ENCODE data around the gene ELMO1. TPM values are rescaled to one million over a fixed set of nuclear protein-coding genes. Genes with fewer than 3 reads are reported as not detected.
A peak's percentile ranks its signal among the peaks of the same experiment; 100 is the strongest.

ELMO1 gene
- total RNA-seq, 2 experiments from 2014 or later, result 129 to 137 TPM

DNA sequence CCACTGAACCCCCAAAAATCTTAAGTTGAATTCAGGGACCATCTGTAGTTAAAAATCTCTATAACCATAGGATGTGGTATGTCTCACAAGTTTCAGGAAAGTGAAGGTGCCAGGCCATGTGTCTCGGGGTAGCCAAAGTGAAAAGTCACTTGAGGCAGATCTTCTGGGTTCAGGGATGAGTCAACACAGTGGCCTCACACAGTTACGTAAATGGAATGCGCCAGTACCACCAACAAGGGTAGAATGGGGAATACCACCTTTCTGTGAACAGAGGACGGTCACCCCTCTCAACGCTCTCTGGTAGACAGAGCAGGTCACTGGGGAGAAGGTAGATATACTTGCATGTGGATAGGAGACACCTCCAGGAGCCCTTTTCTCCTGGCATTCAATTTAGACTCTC lies 71.4 kb downstream of the ELMO1 start:
- peak overlapping the region; percentile 66 for H3K27ac Mint-ChIP-seq
- CTCF ChIA-PET, result interaction anchor here (1.0 kb wide), 2 partner anchors 9 to 115 kb away, joined by 3 read pairs; no protein-coding TSS in a partner anchor
- peak; percentile 58 for DNase-seq

DNA sequence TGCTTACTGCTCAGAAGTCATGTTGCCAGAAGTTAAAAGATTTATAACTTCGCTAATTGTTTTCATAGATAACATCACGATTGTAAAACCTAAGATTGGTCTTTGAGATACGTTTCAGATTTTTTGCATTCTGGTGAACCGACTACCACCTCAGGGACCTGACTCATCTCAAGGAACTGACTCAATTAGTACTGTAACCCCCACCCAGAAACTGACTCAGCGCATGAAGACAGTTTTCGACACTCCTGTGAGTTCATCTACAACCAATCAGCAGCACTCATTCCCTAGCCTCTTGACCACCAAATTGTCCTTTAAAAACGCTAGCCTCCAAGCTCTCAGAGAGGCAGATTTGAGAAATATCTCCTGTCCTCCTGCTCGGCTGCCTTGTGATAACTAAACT lies 72.3 kb downstream of the ELMO1 start:
- intact Hi-C loops (cut with micrococcal nuclease), result loop anchor here (1.0 kb wide), 2 partner anchors 11 to 32 kb away; no protein-coding TSS in a partner anchor
- Mint-ChIP-seq H3K27ac (peak overlapping the region; percentile 65), H3K36me3 (ENCODE audit: low read depth) (peaks cover 32% of the 10 kb centered on the region), H3K9me3 (peaks cover 15% of the 10 kb centered on the region), H3K27me3 (ENCODE audit: low read depth) (no peaks in the 10 kb centered on the region), H3K4me1 (ENCODE audit: low read depth) (peaks cover 68% of the 10 kb centered on the region), H3K4me3 (no peak overlapping the region)
- peak; percentile 69 for DNase-seq
- CTCF ChIA-PET, result interaction anchor here (1.0 kb wide), 2 partner anchors 10 to 116 kb away, joined by 3 read pairs; no protein-coding TSS in a partner anchor

More for the DNA sequence above, 71.4 kb downstream of the ELMO1 start:
- Mint-ChIP-seq H3K27me3 (ENCODE audit: low read depth) (no peaks in the 10 kb centered on the region), H3K4me3 (no peak overlapping the region), H3K4me1 (ENCODE audit: low read depth) (peaks cover 60% of the 10 kb centered on the region), H3K36me3 (ENCODE audit: low read depth) (peaks cover 32% of the 10 kb centered on the region), H3K9me3 (peaks cover 15% of the 10 kb centered on the region)
- intact Hi-C loops (cut with micrococcal nuclease), result loop anchor here (1.0 kb wide), 1 partner anchor 24 kb away; no protein-coding TSS in a partner anchor

DNA sequence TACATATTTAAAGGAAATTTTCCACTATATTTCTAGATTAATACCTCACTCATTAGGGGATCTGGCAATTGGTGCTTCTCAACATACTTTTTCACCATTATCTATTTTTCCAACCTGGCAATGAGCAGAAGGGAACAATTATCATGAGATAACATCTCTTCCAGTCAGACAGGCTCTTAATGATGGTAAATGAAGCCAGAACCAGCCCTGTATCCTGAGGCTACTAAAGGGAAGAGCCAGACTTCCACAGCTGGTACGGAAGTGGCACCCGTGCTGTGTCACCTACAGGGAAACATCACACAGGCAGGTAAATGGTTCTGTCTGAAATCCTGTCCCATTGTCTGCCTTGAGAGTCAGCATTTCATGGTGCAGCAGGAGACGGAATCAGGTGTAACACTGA lies 75.9 kb downstream of the ELMO1 start:
- H3K9me3 Mint-ChIP-seq, result peaks cover 11% of the 10 kb centered on the region
- intact Hi-C loops (cut with micrococcal nuclease), result no loop called here
- H3K36me3 Mint-ChIP-seq (ENCODE audit: low read depth), result peaks cover 17% of the 10 kb centered on the region
- CTCF ChIA-PET, result no interaction called here
- H3K4me1 Mint-ChIP-seq (ENCODE audit: low read depth), result peaks cover 71% of the 10 kb centered on the region
- H3K27ac Mint-ChIP-seq, result peak overlapping the region; percentile 14
- no peak for DNase-seq
- H3K27me3 Mint-ChIP-seq (ENCODE audit: low read depth), result no peaks in the 10 kb centered on the region
- H3K4me3 Mint-ChIP-seq, result no peak overlapping the region

DNA sequence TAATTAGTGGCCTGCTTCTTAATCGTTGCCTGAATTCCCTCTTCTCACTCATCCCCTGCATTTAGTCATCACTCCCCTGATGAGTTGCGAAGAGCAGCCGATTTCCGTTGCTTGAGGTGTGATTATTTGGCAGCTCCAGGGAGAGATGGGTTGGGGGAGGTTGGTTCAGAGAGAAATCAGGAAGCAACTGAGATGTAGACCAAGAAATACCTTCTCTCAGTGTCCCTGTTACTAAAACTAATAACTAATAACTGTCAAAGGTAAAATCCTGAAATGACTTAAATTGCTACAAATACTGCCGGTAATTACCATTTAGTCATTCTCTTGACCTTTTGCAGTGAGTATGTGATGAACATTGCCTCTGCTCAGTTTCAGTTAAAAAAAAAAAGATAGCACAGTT lies 76.9 kb downstream of the ELMO1 start:
- DNase-seq, result peak; percentile 54
- CTCF ChIA-PET, result interaction anchor here (0.5 to 1.0 kb wide), 2 partner anchors 13 to 18 kb away, joined by 3 to 4 read pairs; no protein-coding TSS in a partner anchor
- Mint-ChIP-seq H3K36me3 (ENCODE audit: low read depth) (peaks cover 16% of the 10 kb centered on the region), H3K27me3 (ENCODE audit: low read depth) (no peaks in the 10 kb centered on the region), H3K27ac (peak overlapping the region; percentile 81), H3K9me3 (peaks cover 12% of the 10 kb centered on the region), H3K4me1 (ENCODE audit: low read depth) (peaks cover 70% of the 10 kb centered on the region), H3K4me3 (no peak overlapping the region)
- intact Hi-C loops (cut with micrococcal nuclease), result loop anchor here (1.0 kb wide), 1 partner anchor 8 kb away; no protein-coding TSS in a partner anchor

DNA sequence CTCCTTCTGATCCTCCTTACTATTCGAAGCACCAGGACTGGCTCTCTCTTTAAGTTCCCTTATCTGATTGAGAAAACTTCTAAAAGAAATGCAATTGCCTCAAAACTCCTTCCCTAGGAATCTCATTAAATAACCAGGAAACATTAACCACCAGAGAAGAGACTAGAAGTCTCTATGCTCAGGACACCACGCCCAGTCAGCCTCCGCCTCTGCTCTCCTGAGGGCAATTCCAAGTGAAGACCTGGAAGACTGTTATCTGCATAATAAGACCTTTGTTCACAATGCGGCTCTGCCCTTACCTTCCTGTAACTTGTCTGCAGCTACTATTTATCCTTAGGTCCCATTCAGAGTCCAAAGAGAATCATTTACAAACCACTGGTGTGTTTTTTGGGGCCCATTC lies 78.8 kb downstream of the ELMO1 start:
- Mint-ChIP-seq H3K4me1 (ENCODE audit: low read depth) (peaks cover 74% of the 10 kb centered on the region), H3K36me3 (ENCODE audit: low read depth) (peaks cover 6% of the 10 kb centered on the region), H3K27ac (no peak overlapping the region), H3K4me3 (no peak overlapping the region), H3K27me3 (ENCODE audit: low read depth) (no peaks in the 10 kb centered on the region), H3K9me3 (peaks cover 7% of the 10 kb centered on the region)
- no peak for DNase-seq
- CTCF ChIA-PET, result no interaction called here
- intact Hi-C loops (cut with micrococcal nuclease), result no loop called here

DNA sequence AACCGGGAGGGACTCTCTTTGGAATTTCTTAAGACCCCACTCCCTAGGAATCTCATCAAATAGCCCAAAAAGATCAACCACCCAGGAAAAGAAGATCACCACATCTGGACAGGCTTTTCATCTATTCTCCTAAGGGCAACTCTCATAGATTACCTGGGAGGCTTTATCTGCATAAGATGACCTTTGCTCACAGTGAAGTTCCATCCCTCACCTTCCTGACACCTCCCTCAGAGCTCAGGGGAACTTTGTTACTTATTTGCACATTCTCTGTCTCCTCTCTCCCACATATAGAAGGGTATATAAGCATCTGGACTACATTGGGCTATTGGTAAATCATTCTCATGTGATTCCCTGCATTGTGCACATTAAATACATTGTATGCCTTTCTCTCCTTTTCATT lies 80.1 kb downstream of the ELMO1 start:
- intact Hi-C loops (cut with micrococcal nuclease), result no loop called here
- CTCF ChIA-PET, result no interaction called here
- peaks cover 88% of the 10 kb centered on the region for H3K4me1 Mint-ChIP-seq (ENCODE audit: low read depth)
- peak overlapping the region; percentile 59 for H3K27ac Mint-ChIP-seq
- H3K27me3 Mint-ChIP-seq (ENCODE audit: low read depth), result no peaks in the 10 kb centered on the region
- peaks cover 6% of the 10 kb centered on the region for H3K36me3 Mint-ChIP-seq (ENCODE audit: low read depth)
- DNase-seq, result no peak
- H3K4me3 Mint-ChIP-seq, result no peak overlapping the region
- peaks cover 7% of the 10 kb centered on the region for H3K9me3 Mint-ChIP-seq

DNA sequence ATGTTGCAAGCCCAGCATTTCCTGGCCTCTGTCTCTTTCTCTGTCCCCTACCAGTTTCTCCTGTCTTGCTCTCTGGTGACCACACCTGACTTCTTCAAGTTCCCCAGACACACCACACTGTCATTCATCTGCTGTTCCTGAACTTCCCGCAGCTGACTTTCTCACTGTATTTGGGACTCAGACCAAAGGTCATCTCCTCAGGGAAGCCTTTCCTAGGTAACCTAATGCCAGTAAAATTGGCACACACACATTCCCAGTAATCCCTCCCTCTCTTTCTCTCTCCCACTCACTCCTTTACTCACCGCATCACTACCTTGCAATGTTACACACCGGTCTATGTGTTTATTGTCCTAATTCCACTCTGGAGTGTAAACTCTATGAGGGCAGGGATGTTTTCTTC lies 81.7 kb downstream of the ELMO1 start:
- CTCF ChIA-PET, result no interaction called here
- Mint-ChIP-seq H3K4me3 (no peak overlapping the region), H3K27ac (peak overlapping the region; percentile 46), H3K9me3 (peaks cover 7% of the 10 kb centered on the region), H3K27me3 (ENCODE audit: low read depth) (no peaks in the 10 kb centered on the region), H3K4me1 (ENCODE audit: low read depth) (peaks cover 90% of the 10 kb centered on the region), H3K36me3 (ENCODE audit: low read depth) (peaks cover 10% of the 10 kb centered on the region)
- intact Hi-C loops (cut with micrococcal nuclease), result no loop called here
- no peak for DNase-seq

DNA sequence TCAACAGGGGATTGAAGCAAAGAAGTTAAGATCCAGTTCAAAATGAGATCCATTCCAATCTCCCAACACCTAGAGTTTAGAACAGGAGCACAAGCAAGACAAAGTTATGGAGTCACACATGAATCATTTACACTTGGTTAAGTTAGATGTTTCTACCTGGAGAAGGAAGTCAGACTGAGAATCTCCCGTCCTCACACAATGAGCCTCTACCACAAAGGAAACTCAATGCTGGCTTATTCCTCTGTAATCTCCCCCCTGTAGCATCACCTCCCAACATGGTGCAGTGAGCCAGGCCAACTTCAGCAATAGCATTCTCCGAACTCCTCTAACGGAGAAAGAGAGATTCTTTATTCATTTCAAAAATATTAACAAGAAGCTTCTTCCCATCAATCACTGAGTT lies 82.2 kb downstream of the ELMO1 start:
- Mint-ChIP-seq H3K4me3 (no peak overlapping the region), H3K36me3 (ENCODE audit: low read depth) (peaks cover 10% of the 10 kb centered on the region), H3K9me3 (peaks cover 7% of the 10 kb centered on the region), H3K27me3 (ENCODE audit: low read depth) (no peaks in the 10 kb centered on the region), H3K4me1 (ENCODE audit: low read depth) (peaks cover 89% of the 10 kb centered on the region), H3K27ac (peak overlapping the region; percentile 46)
- CTCF ChIA-PET, result no interaction called here
- intact Hi-C loops (cut with micrococcal nuclease), result no loop called here
- DNase-seq, result peak; percentile 26

DNA sequence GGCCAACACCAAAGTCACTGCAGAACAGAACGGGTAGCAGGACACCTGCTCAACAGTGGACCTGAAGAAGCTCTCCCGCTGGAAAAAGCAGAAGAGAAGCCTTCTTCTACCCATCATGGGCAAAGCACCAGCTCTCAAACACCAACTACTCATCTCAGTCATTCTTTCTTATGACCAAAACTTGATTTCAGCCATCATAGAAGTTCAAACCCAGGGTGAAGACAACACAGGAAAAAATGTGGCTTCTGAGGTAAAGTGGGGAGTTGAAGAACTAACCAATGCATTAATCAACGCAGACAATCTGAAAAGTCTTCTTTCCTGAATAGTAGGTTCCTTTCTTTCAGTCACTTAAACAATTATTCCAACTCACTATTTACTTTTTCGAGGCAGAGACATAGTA lies 83.3 kb downstream of the ELMO1 start:
- intact Hi-C loops (cut with micrococcal nuclease), result loop anchor here (1.0 kb wide), 1 partner anchor 11 kb away; no protein-coding TSS in a partner anchor
- peaks cover 88% of the 10 kb centered on the region for H3K4me1 Mint-ChIP-seq (ENCODE audit: low read depth)
- no peaks in the 10 kb centered on the region for H3K27me3 Mint-ChIP-seq (ENCODE audit: low read depth)
- peak overlapping the region; percentile 99 for H3K27ac Mint-ChIP-seq
- peaks cover 10% of the 10 kb centered on the region for H3K36me3 Mint-ChIP-seq (ENCODE audit: low read depth)
- CTCF ChIA-PET, result interaction anchor here (0.6 to 1.6 kb wide), 4 partner anchors 8 to 85 kb away, joined by 3 to 5 read pairs (median 4); no protein-coding TSS in a partner anchor
- DNase-seq, result no peak
- peaks cover 7% of the 10 kb centered on the region for H3K9me3 Mint-ChIP-seq
- peak overlapping the region; percentile 15 for H3K4me3 Mint-ChIP-seq

DNA sequence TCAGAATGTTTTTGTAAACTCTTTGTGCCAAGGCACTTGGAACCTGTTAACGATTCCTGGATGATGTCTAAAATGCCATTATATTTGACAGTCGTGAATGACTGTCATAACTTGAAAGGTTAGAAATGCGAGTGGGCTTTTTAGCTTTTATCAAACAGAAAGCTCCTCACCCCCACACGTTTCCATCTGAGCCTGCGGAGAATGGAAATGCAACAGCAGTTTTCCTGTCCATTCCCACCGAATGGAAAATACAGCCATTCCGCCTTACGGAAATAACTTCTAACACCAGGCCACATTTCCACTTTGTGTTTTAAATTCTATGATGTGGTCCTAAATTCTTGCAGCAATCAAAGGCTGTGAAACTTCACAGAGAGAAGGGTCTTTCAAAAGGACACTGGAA lies 83.8 kb downstream of the ELMO1 start:
- H3K4me3 Mint-ChIP-seq, result peak overlapping the region; percentile 15
- H3K27me3 Mint-ChIP-seq (ENCODE audit: low read depth), result no peaks in the 10 kb centered on the region
- peaks cover 88% of the 10 kb centered on the region for H3K4me1 Mint-ChIP-seq (ENCODE audit: low read depth)
- CTCF ChIA-PET, result interaction anchor here (0.6 to 1.6 kb wide), 4 partner anchors 9 to 85 kb away, joined by 3 to 5 read pairs (median 4); no protein-coding TSS in a partner anchor
- H3K9me3 Mint-ChIP-seq, result peaks cover 7% of the 10 kb centered on the region
- peaks cover 10% of the 10 kb centered on the region for H3K36me3 Mint-ChIP-seq (ENCODE audit: low read depth)
- peak overlapping the region; percentile 99 for H3K27ac Mint-ChIP-seq
- no peak for DNase-seq
- intact Hi-C loops (cut with micrococcal nuclease), result loop anchor here (1.0 to 5.0 kb wide), 2 partner anchors 11 to 1078 kb away; no protein-coding TSS in a partner anchor

DNA sequence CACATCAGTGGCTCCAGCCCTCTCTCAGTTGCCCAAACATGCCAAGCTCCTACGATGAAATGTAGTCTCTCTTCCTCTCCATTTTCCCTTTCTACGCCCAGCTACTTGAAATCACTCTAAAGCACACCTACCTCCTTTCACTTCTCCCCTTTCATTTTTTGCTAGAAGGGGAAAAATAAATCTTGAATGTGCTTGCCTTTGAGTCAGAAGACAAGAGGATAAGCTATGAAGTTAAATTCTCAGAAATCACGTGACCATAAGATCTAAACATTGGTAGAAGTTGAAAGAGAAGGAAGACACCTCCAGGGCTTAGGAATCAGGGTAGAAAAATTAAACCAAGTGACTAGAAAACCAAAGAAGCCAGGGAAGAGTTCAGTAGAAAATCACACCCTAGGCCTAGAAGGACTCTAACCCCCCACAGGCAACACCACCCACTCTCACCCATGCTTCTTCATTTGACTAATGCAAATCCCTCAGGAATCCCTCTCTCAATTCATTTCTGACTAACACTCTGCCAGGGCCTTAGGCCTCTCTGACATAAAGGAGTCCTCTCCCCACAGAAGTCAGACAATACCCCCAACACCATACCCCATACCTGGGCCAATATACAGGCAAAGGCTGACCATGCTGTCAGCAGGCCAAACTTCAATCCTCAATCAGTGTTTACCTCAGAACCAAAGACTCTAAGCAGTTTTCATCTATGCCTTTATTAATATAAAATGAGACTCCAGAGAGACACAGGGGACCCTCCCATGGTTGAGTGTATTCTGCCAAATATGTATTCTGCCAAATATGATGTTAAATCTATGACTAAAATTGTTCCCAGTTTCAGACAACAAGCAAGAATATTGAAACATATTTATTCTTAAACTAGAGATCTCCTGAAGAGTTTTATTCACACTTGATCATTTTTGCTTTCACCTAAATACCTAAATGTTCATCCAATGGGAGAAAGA lies 84.8 kb downstream of the ELMO1 start:
- DNase-seq, result peak; percentile 25
- Mint-ChIP-seq H3K4me3 (peak overlapping the region; percentile 71), H3K4me1 (ENCODE audit: low read depth) (peaks cover 91% of the 10 kb centered on the region), H3K27me3 (ENCODE audit: low read depth) (no peaks in the 10 kb centered on the region), H3K27ac (peak overlapping the region; percentile 99), H3K36me3 (ENCODE audit: low read depth) (peaks cover 10% of the 10 kb centered on the region), H3K9me3 (peaks cover 7% of the 10 kb centered on the region)
- intact Hi-C loops (cut with micrococcal nuclease), result loop anchor here (1.0 to 5.0 kb wide), 8 partner anchors 7 to 1077 kb away; no protein-coding TSS in a partner anchor
- CTCF ChIA-PET, result interaction anchor here (1.0 to 1.6 kb wide), 5 partner anchors 10 to 86 kb away, joined by 3 to 6 read pairs (median 5); no protein-coding TSS in a partner anchor

DNA sequence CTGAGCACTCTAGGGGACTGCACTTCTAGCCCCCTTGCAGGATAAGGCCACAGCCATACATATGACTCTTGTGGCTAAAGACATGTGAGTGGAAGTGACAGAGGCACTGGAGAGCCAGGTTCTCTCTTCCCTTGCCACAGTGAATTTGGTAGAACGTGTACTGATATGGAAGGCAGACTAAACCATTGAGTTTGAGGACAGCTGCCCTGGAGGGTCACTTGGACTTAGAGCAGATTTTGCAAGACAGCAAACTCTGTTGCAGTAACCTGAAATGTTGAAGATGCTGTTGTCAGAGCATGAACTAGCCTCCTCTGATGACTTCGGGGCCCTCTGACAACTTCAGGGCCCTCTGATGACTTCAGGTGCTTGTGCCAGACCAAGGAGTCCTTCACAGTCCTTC lies 85.9 kb downstream of the ELMO1 start:
- Mint-ChIP-seq H3K36me3 (ENCODE audit: low read depth) (peaks cover 10% of the 10 kb centered on the region), H3K4me3 (peak overlapping the region; percentile 71), H3K9me3 (peaks cover 6% of the 10 kb centered on the region), H3K27ac (peak overlapping the region; percentile 99), H3K4me1 (ENCODE audit: low read depth) (peaks cover 92% of the 10 kb centered on the region), H3K27me3 (ENCODE audit: low read depth) (no peaks in the 10 kb centered on the region)
- CTCF ChIA-PET, result interaction anchor here (0.6 to 1.4 kb wide), 3 partner anchors 9 to 11 kb away, joined by 5 to 6 read pairs (median 5); no protein-coding TSS in a partner anchor
- DNase-seq, result no peak
- intact Hi-C loops (cut with micrococcal nuclease), result loop anchor here (1.0 to 5.0 kb wide), 8 partner anchors 8 to 1076 kb away; no protein-coding TSS in a partner anchor
